H1 (cell line): ENCODE results near the gene MAP3K15. TPM values are rescaled to one million over a fixed set of nuclear protein-coding genes. Genes with fewer than 3 reads are reported as not detected.

Experiments used
- BACH1 ChIP-seq: IDR thresholded peaks from 2 replicates; pipeline ENCODE4 v1.6.1; 2012; ENCODE audit warnings: low read length, improper control_type of control experiment
- CBX5 ChIP-seq: fragments of 300-800, 300-1000 bp; sonication (generic); IDR thresholded peaks from 2 replicates; pipeline ENCODE4 v1.7.1; 2016; ENCODE audit warnings: antibody characterized with exemption, low read length, low read depth
- CBX8 ChIP-seq: fragments of 300-800, 300-1000 bp; sonication (generic); IDR thresholded peaks from 2 replicates; pipeline ENCODE4 v1.7.1; 2016; ENCODE audit warnings: low read depth, low read length, borderline replicate concordance
- CHD1 ChIP-seq: IDR thresholded peaks from 2 replicates; pipeline ENCODE4 v1.6.1; 2012; ENCODE audit warnings: low read depth, low read length, improper control_type of control experiment
- EZH2 ChIP-seq: fragments of 200-600 bp; sonication (generic); IDR thresholded peaks from 2 replicates; pipeline ENCODE4 v1.7.1; 2012; ENCODE audit warnings: low read depth, mild to moderate bottlenecking, moderate library complexity, low read length, inconsistent platforms; ENCODE audit not compliant: severe bottlenecking
- POLR2A ChIP-seq, 2 experiments: IDR thresholded peaks; 1 replicate in 1 of 2; 2 replicates in 1 of 2; pipeline ENCODE4 v1.6.1; 2011; ENCODE audit warnings: low read depth in 2 of 2, low read length in 2 of 2, mild to moderate bottlenecking in 2 of 2; ENCODE audit errors: control extremely low read depth in 1 of 2
- RFX5 ChIP-seq: IDR thresholded peaks from 2 replicates; pipeline ENCODE4 v1.6.1; 2011; ENCODE audit warnings: low read depth, low read length, improper control_type of control experiment, borderline replicate concordance
- RXRA ChIP-seq: IDR thresholded peaks from 2 replicates; pipeline ENCODE4 v1.6.1; 2011; ENCODE audit warnings: low read depth, mild to moderate bottlenecking, low read length, moderate library complexity; ENCODE audit not compliant: insufficient read depth
- TAF1 ChIP-seq: IDR thresholded peaks from 2 replicates; pipeline ENCODE4 v1.6.1; 2011; ENCODE audit warnings: mild to moderate bottlenecking, low read depth, low read length
- ZNF274 ChIP-seq: IDR thresholded peaks from 2 replicates; pipeline ENCODE4 v1.7.0; 2012; ENCODE audit warnings: low read length, borderline replicate concordance; ENCODE audit errors: extremely low read depth
- polyA plus RNA-seq, 7 experiments: library from polyadenylated mRNA; depleted of rRNA in 3 of 7; stranded (reverse) in 5 of 7; unstranded in 2 of 7; fragments of >200 nt in 5 of 7; fragments of 200-250 nt in 2 of 7; gene quantifications; 1 replicate in 5 of 7; 2 replicates in 1 of 7; 4 replicates in 1 of 7; pipeline versions ENCODE4 v1.2.1 to v1.2.3, GENCODE V29; 2011 to 2013; ENCODE audit warnings: missing spikeins in 2 of 7, mixed read lengths in 2 of 7
- total RNA-seq: library from RNA; stranded (reverse); fragmentation: NEBNext Ultra II Directional; extraction: Animal tissue kit (Norgen Biotek cat#: 25700); gene quantifications from 2 replicates; pipeline ENCODE4 v1.2.1, GENCODE V29; 2021
- TF ChIP-seq, protein P1 (sequence below): fragments of 300-600 bp; sonication (generic); IDR thresholded peaks from 2 replicates; pipeline ENCODE4 v1.7.1; 2012; ENCODE audit warnings: low read length, moderate library complexity, mild to moderate bottlenecking, inconsistent platforms; ENCODE audit not compliant: insufficient replicate concordance
- TF ChIP-seq, protein P2 (sequence below): IDR thresholded peaks from 2 replicates; pipeline ENCODE4 v1.6.1; 2011; ENCODE audit warnings: low read length, improper control_type of control experiment

MAP3K15 gene
- total and polyA plus RNA-seq, 2 of the 8 experiments (the other 6 are each of a cell fraction or from before 2014, with no cell fraction given) = 1.8 to 2.4 TPM

DNA sequence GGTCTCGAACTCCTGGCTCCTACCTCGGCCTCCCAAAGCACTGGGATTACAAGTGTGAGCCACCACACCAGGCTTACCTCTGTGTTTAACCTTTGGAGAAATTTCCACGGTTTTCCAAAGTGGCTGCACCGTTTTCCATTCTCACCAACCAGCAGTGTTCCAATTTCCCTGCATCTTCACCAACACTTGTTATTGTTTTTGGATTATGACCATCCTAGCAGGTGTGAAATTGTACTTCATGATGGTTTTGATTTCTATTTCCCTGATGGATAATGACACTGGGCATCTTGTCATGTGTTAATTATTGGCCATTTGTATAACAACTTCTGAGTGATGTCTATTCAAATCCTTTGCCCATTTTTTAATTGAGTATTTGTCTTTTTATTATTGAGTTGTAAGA is 2.7 kb upstream of the MAP3K15 start (continued):
- TF ChIP-seq, protein P1, sequence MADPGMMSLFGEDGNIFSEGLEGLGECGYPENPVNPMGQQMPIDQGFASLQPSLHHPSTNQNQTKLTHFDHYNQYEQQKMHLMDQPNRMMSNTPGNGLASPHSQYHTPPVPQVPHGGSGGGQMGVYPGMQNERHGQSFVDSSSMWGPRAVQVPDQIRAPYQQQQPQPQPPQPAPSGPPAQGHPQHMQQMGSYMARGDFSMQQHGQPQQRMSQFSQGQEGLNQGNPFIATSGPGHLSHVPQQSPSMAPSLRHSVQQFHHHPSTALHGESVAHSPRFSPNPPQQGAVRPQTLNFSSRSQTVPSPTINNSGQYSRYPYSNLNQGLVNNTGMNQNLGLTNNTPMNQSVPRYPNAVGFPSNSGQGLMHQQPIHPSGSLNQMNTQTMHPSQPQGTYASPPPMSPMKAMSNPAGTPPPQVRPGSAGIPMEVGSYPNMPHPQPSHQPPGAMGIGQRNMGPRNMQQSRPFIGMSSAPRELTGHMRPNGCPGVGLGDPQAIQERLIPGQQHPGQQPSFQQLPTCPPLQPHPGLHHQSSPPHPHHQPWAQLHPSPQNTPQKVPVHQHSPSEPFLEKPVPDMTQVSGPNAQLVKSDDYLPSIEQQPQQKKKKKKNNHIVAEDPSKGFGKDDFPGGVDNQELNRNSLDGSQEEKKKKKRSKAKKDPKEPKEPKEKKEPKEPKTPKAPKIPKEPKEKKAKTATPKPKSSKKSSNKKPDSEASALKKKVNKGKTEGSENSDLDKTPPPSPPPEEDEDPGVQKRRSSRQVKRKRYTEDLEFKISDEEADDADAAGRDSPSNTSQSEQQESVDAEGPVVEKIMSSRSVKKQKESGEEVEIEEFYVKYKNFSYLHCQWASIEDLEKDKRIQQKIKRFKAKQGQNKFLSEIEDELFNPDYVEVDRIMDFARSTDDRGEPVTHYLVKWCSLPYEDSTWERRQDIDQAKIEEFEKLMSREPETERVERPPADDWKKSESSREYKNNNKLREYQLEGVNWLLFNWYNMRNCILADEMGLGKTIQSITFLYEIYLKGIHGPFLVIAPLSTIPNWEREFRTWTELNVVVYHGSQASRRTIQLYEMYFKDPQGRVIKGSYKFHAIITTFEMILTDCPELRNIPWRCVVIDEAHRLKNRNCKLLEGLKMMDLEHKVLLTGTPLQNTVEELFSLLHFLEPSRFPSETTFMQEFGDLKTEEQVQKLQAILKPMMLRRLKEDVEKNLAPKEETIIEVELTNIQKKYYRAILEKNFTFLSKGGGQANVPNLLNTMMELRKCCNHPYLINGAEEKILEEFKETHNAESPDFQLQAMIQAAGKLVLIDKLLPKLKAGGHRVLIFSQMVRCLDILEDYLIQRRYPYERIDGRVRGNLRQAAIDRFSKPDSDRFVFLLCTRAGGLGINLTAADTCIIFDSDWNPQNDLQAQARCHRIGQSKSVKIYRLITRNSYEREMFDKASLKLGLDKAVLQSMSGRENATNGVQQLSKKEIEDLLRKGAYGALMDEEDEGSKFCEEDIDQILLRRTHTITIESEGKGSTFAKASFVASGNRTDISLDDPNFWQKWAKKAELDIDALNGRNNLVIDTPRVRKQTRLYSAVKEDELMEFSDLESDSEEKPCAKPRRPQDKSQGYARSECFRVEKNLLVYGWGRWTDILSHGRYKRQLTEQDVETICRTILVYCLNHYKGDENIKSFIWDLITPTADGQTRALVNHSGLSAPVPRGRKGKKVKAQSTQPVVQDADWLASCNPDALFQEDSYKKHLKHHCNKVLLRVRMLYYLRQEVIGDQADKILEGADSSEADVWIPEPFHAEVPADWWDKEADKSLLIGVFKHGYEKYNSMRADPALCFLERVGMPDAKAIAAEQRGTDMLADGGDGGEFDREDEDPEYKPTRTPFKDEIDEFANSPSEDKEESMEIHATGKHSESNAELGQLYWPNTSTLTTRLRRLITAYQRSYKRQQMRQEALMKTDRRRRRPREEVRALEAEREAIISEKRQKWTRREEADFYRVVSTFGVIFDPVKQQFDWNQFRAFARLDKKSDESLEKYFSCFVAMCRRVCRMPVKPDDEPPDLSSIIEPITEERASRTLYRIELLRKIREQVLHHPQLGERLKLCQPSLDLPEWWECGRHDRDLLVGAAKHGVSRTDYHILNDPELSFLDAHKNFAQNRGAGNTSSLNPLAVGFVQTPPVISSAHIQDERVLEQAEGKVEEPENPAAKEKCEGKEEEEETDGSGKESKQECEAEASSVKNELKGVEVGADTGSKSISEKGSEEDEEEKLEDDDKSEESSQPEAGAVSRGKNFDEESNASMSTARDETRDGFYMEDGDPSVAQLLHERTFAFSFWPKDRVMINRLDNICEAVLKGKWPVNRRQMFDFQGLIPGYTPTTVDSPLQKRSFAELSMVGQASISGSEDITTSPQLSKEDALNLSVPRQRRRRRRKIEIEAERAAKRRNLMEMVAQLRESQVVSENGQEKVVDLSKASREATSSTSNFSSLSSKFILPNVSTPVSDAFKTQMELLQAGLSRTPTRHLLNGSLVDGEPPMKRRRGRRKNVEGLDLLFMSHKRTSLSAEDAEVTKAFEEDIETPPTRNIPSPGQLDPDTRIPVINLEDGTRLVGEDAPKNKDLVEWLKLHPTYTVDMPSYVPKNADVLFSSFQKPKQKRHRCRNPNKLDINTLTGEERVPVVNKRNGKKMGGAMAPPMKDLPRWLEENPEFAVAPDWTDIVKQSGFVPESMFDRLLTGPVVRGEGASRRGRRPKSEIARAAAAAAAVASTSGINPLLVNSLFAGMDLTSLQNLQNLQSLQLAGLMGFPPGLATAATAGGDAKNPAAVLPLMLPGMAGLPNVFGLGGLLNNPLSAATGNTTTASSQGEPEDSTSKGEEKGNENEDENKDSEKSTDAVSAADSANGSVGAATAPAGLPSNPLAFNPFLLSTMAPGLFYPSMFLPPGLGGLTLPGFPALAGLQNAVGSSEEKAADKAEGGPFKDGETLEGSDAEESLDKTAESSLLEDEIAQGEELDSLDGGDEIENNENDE = no peak
- no peak for TF ChIP-seq RXRA
- no peak for TF ChIP-seq RFX5
- TF ChIP-seq POLR2A (IDR thresholded peaks at IDR 0.05; ENCODE audit: control extremely low read depth in 1 of 2, low read depth in 2 of 2, low read length in 2 of 2) = no peak
- TF ChIP-seq EZH2 = no peak
- no peak for TF ChIP-seq CBX5
- no peak for TF ChIP-seq CBX8
- no peak for TF ChIP-seq ZNF274
- no peak for TF ChIP-seq BACH1
- TF ChIP-seq, protein P2, sequence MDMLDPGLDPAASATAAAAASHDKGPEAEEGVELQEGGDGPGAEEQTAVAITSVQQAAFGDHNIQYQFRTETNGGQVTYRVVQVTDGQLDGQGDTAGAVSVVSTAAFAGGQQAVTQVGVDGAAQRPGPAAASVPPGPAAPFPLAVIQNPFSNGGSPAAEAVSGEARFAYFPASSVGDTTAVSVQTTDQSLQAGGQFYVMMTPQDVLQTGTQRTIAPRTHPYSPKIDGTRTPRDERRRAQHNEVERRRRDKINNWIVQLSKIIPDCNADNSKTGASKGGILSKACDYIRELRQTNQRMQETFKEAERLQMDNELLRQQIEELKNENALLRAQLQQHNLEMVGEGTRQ = no peak
- TF ChIP-seq TAF1 = no peak
- TF ChIP-seq CHD1 = no peak
